ENCODE measurements around the gene MAOA.

The MAOA gene

DNA sequence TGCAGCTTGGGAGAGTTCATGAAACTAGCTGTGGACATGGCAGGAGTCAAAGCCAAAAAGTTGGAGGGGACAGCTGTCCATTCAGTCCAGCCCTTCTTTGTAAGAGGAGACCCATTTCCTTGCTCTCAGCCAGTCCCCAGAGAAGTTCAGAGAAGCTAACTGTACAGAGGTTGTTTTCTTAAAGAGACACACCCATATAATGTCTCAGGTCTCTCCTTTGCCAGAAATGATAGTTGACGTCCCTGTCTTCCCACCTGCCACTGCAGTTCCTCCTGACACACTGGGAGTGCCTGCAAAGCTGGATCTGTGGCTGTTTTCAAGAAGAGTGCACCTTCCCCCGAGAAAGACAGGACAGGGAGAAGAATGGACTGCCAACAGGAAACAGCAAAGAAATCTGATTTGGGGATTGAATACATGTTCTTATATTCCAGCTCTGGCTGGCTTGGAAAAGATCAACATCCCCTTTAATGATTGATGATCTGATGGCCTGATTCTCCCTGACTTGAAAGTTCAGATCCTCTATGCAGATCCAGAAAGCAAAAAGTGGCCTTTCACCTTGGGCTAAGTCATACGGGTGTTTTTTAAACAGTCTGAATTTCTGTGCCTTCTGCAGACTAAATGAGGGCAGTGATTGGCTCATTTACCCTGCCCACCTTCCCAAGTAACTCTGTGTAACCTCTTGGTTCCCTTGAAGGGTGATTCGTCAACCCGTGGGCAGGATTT lies 87.2 kb downstream of the MAOA start:
- Histone ChIP-seq H3K4me3 (ENCODE audit: low read depth, low read length) (no peak overlapping the region), H3K36me3 (ENCODE audit: control insufficient read depth, insufficient read depth, low read length) (no peaks in the 10 kb centered on the region), H3K4me1 (ENCODE audit: control insufficient read depth, insufficient read depth, low read length) (no peaks in the 10 kb centered on the region), H3K9me3 (ENCODE audit: control insufficient read depth, insufficient read depth, low read length) (no peaks in the 10 kb centered on the region), H3K9ac (ENCODE audit: low read depth, low read length) (no peak overlapping the region), H3K27me3 (ENCODE audit: control insufficient read depth, insufficient read depth, low read length) (no peaks in the 10 kb centered on the region)

DNA sequence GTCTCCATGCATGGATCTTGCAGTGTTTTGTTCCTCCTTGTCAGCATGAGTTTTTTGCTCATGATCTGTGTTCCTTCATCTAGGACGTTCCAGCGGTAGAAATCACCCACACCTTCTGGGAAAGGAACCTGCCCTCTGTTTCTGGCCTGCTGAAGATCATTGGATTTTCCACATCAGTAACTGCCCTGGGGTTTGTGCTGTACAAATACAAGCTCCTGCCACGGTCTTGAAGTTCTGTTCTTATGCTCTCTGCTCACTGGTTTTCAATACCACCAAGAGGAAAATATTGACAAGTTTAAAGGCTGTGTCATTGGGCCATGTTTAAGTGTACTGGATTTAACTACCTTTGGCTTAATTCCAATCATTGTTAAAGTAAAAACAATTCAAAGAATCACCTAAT lies 88.2 kb downstream of the MAOA start:
- H3K9me3 ChIP-seq (ENCODE audit: control insufficient read depth, insufficient read depth, low read length), result no peaks in the 10 kb centered on the region
- no peaks in the 10 kb centered on the region for H3K4me1 ChIP-seq (ENCODE audit: control insufficient read depth, insufficient read depth, low read length)
- no peaks in the 10 kb centered on the region for H3K27me3 ChIP-seq (ENCODE audit: control insufficient read depth, insufficient read depth, low read length)
- H3K9ac ChIP-seq (ENCODE audit: low read depth, low read length), result no peak overlapping the region
- no peaks in the 10 kb centered on the region for H3K36me3 ChIP-seq (ENCODE audit: control insufficient read depth, insufficient read depth, low read length)
- H3K4me3 ChIP-seq (ENCODE audit: low read depth, low read length), result no peak overlapping the region

DNA sequence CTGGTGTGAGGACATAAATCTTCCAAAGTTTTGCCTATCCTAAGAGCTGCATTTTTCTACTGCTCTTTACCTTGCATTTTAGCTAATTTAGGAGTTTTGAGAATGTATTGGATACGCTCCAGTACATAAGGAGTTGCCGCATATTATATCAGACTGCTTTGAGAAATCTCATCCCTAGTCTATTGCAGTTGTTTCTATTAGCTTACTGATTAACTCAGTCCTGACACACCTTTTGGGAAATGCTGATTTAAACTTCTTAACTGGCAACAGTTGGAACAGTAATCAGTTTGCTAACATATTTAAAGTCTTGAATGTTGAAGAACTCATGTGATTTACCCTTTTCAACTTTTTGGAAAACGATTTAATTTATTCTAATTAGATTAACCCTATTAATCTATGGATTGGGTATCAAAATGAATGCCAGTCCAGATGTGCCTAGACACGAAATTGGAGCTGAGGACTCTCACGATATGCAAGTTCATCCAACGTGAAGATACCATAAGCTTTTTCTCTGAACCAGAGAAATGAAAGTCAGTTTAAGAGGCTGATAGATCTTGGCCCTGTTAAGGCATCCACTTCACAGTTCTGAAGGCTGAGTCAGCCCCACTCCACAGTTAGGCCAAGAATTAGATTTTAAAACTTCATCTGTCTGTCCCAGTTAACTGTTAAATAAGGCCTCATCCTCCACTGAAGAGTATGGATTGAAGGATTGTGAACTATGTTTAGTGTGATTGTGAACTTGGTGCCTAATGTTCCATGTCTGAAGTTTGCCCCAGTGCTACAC lies 90.0 kb downstream of the MAOA start:
- H3K27me3 ChIP-seq (ENCODE audit: control insufficient read depth, insufficient read depth, low read length), result no peaks in the 10 kb centered on the region
- no peaks in the 10 kb centered on the region for H3K4me1 ChIP-seq (ENCODE audit: control insufficient read depth, insufficient read depth, low read length)
- no peaks in the 10 kb centered on the region for H3K36me3 ChIP-seq (ENCODE audit: control insufficient read depth, insufficient read depth, low read length)
- H3K9ac ChIP-seq (ENCODE audit: low read depth, low read length), result no peak overlapping the region
- no peaks in the 10 kb centered on the region for H3K9me3 ChIP-seq (ENCODE audit: control insufficient read depth, insufficient read depth, low read length)
- no peak overlapping the region for H3K4me3 ChIP-seq (ENCODE audit: low read depth, low read length)

DNA sequence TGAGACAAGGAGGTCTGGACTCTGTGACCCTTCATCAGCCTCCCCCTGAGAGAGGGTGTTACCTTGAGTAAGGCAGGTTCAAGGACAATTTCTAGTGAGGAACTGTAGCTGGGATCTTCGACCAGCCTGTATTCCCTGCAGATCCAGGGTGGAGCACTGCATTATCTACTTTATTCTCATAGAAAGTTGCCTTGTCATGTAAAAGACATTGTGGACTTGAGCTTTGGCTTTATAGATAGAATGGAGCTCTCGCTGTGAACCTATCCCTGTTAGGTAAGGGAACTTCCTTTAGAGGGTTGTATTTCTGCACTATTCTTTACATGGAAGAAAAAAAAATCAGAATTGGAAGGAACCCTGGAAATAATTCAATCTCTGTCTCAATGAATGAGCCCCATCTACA lies 91.4 kb downstream of the MAOA start:
- Histone ChIP-seq H3K27me3 (ENCODE audit: control insufficient read depth, insufficient read depth, low read length) (no peaks in the 10 kb centered on the region), H3K4me3 (ENCODE audit: low read depth, low read length) (no peak overlapping the region), H3K4me1 (ENCODE audit: control insufficient read depth, insufficient read depth, low read length) (no peaks in the 10 kb centered on the region), H3K9me3 (ENCODE audit: control insufficient read depth, insufficient read depth, low read length) (no peaks in the 10 kb centered on the region), H3K9ac (ENCODE audit: low read depth, low read length) (no peak overlapping the region), H3K36me3 (ENCODE audit: control insufficient read depth, insufficient read depth, low read length) (no peaks in the 10 kb centered on the region)

DNA sequence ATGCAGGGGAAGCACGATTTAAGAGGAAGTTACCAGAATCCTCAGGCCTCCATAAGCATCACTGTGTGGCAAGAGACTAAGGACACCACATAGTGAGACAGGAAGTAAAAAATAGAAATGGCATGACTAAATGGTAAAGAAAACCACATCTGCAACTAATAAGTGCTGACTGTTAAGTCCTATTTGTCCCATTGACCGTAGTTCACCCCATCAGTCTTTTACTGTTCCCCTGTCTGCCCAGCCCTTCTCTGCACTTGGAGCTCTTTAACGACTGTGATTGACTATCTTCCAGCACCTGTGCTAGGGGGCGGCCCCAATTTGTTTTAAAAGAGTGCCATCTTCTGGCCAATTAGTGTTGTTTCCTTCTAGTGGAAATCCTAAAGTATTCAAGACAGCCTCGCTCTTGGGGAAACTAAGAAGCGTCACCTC lies 94.2 kb downstream of the MAOA start:
- no peaks in the 10 kb centered on the region for H3K4me1 ChIP-seq (ENCODE audit: control insufficient read depth, insufficient read depth, low read length)
- no peaks in the 10 kb centered on the region for H3K27me3 ChIP-seq (ENCODE audit: control insufficient read depth, insufficient read depth, low read length)
- no peak overlapping the region for H3K4me3 ChIP-seq (ENCODE audit: low read depth, low read length)
- peaks cover under 1% of the 10 kb centered on the region for H3K9me3 ChIP-seq (ENCODE audit: control insufficient read depth, insufficient read depth, low read length)
- H3K9ac ChIP-seq (ENCODE audit: low read depth, low read length), result no peak overlapping the region
- H3K36me3 ChIP-seq (ENCODE audit: control insufficient read depth, insufficient read depth, low read length), result no peaks in the 10 kb centered on the region

DNA sequence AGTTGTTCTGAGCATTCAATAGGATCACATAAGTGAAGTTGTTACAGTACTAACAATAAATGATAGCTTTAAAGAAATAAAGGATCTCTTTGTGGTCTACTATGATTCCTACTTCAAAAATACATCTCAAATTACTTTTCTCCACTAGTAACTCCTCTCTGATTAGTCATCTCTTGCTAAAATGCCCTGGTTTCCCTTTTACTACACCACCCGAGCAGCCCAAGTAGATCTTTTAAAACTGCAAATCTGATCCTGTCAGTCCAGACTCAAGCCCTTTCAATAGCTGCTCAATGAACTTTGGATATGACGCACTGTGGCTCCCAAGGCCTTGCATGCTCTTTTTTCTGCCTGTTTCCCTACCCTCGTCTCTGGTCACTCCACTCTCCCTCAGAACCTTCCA lies 97.5 kb downstream of the MAOA start:
- Histone ChIP-seq H3K9me3 (ENCODE audit: control insufficient read depth, insufficient read depth, low read length) (peaks cover 4% of the 10 kb centered on the region), H3K9ac (ENCODE audit: low read depth, low read length) (no peak overlapping the region), H3K4me1 (ENCODE audit: control insufficient read depth, insufficient read depth, low read length) (no peaks in the 10 kb centered on the region), H3K4me3 (ENCODE audit: low read depth, low read length) (no peak overlapping the region), H3K27me3 (ENCODE audit: control insufficient read depth, insufficient read depth, low read length) (no peaks in the 10 kb centered on the region), H3K36me3 (ENCODE audit: control insufficient read depth, insufficient read depth, low read length) (no peaks in the 10 kb centered on the region)

DNA sequence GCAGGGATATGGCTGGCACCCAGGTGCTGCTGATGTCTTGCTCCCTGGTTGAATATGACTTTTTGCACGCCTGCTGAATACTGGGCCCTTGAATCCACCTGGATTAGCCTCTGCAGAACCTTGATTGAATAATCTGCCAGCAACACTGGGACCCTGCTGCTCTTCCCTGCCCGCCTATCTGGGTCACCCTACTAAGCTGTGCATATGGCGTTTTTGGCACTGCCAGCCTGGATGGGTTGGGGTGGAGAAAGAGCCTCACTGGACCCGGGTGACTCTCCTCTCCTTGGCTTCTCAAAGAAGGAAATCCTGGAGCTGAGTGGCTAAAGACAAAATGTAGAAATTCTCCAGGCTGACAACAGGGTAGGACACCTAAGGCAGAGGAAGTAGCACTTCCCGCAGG lies 100.0 kb downstream of the MAOA start:
- no peak overlapping the region for H3K4me3 ChIP-seq (ENCODE audit: low read depth, low read length)
- no peaks in the 10 kb centered on the region for H3K27me3 ChIP-seq (ENCODE audit: control insufficient read depth, insufficient read depth, low read length)
- H3K9ac ChIP-seq (ENCODE audit: low read depth, low read length), result no peak overlapping the region
- H3K4me1 ChIP-seq (ENCODE audit: control insufficient read depth, insufficient read depth, low read length), result no peaks in the 10 kb centered on the region
- H3K36me3 ChIP-seq (ENCODE audit: control insufficient read depth, insufficient read depth, low read length), result no peaks in the 10 kb centered on the region
- H3K9me3 ChIP-seq (ENCODE audit: control insufficient read depth, insufficient read depth, low read length), result peaks cover 4% of the 10 kb centered on the region

DNA sequence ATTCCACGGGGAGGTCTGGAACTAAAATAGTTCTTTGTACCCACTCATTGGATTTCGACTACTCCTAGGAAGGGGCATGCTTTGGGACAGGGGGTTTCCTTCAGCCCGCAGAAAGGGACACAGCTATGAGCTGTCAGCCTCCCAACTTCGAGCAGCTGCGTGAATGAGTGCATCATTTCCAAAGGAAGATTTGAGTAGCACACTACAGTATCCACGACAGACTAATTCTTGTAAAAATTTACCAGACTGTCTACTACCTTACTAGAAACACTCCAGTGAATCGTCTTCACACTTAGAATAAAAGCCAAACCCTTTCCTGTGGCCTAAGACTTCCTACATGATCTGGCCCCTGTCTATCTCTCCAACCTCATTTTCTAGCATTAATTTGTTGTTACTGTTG lies 101.9 kb downstream of the MAOA start:
- peaks cover 4% of the 10 kb centered on the region for H3K9me3 ChIP-seq (ENCODE audit: control insufficient read depth, insufficient read depth, low read length)
- no peaks in the 10 kb centered on the region for H3K27me3 ChIP-seq (ENCODE audit: control insufficient read depth, insufficient read depth, low read length)
- H3K4me1 ChIP-seq (ENCODE audit: control insufficient read depth, insufficient read depth, low read length), result no peaks in the 10 kb centered on the region
- no peak overlapping the region for H3K4me3 ChIP-seq (ENCODE audit: low read depth, low read length)
- no peaks in the 10 kb centered on the region for H3K36me3 ChIP-seq (ENCODE audit: control insufficient read depth, insufficient read depth, low read length)
- H3K9ac ChIP-seq (ENCODE audit: low read depth, low read length), result no peak overlapping the region

DNA sequence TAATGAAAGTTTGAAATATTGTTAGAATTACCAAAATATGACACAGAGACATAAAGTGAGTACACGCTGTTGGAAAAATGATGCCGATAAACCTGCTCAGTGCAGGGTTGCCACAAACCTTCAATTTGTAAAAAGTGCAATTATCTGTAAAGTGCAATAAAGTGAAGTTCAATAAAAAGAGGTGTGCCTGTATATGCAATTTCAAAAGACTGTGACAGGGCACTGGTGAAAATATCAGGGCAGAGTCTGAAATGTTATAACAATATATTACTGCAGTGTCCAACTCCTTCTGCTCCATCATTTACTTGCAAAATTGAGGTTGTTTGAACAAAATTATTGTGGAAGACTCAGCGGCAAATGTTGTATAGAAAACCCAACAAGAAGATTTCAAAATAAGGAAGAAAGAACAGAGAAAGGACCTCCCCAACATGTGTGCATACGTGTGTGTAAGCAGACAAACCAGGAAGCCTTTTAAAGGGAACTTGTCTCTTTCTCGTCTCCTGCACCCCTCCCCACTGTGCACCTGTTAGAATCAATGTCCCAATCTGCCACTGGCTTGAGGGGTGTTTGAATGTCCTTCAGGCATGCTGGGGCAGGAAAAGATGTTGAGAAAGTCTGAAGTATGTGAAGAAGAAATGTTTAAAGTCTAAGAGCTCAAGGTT lies 130.0 kb downstream of the MAOA start:
- no peaks in the 10 kb centered on the region for H3K4me1 ChIP-seq (ENCODE audit: control insufficient read depth, insufficient read depth, low read length)
- H3K9ac ChIP-seq (ENCODE audit: low read depth, low read length), result no peak overlapping the region
- H3K9me3 ChIP-seq (ENCODE audit: control insufficient read depth, insufficient read depth, low read length), result no peaks in the 10 kb centered on the region
- no peaks in the 10 kb centered on the region for H3K27me3 ChIP-seq (ENCODE audit: control insufficient read depth, insufficient read depth, low read length)
- H3K4me3 ChIP-seq (ENCODE audit: low read depth, low read length), result no peak overlapping the region
- H3K36me3 ChIP-seq (ENCODE audit: control insufficient read depth, insufficient read depth, low read length), result no peaks in the 10 kb centered on the region

Measured in iPS-15b (cell line).